GM12865 (cell line): Measurements from ENCODE around the gene MED9.

ENCODE experiments used
- DNase-seq: peaks from one replicate; pipeline ENCODE4 v3.0.0; 2010; ENCODE audit warnings: low read depth
- H3K4me3 ChIP-seq: 2 replicates; pipeline ENCODE4 v1.5.1; 2011; ENCODE audit warnings: mild to moderate bottlenecking, low read depth, low read length, control low read depth
- CTCF ChIP-seq: IDR thresholded peaks from 2 replicates; pipeline ENCODE4 v1.5.1; 2011; ENCODE audit warnings: low read length, control low read depth, low read depth, inconsistent platforms; ENCODE audit not compliant: insufficient read depth; ENCODE audit errors: missing control alignments

The MED9 gene

GRCh38 chr17:17516941-17517720 lies 40.3 kb downstream of the MED9 start:
- no peak for TF ChIP-seq CTCF
- no peak overlapping the region for H3K4me3 ChIP-seq
- DNase-seq: no peak

GRCh38 chr17:17518014-17518413 lies 41.2 kb downstream of the MED9 start:
- no peak for DNase-seq
- H3K4me3 ChIP-seq: no peak overlapping the region
- TF ChIP-seq CTCF: no peak

- no peak for TF ChIP-seq CTCF
- no peak overlapping the region for H3K4me3 ChIP-seq
Observed at GRCh38 chr17:17518951-17519350, 42.2 kb downstream of the MED9 start.

GRCh38 chr17:17519886-17520285 lies 43.1 kb downstream of the MED9 start:
- no peak for DNase-seq
- TF ChIP-seq CTCF: no peak
- H3K4me3 ChIP-seq: no peak overlapping the region

More at GRCh38 chr17:17518951-17519350, 42.2 kb downstream of the MED9 start:
- no peak for DNase-seq

- no peak for TF ChIP-seq CTCF
- no peak for DNase-seq
- H3K4me3 ChIP-seq: no peak overlapping the region
Observed at GRCh38 chr17:17520599-17521232, 43.9 kb downstream of the MED9 start.

- no peak for TF ChIP-seq CTCF
- DNase-seq: no peak
- H3K4me3 ChIP-seq: no peak overlapping the region
Observed at GRCh38 chr17:17523001-17523730, 46.4 kb downstream of the MED9 start.
